Right renal cortex interstitium (tissue), 3 donors: ENCODE measurements around the gene PTCH1. TPM values are rescaled to one million over a fixed set of nuclear protein-coding genes. Genes with fewer than 3 reads are reported as not detected.
A peak's percentile ranks its signal among the peaks of the same experiment; 100 is the strongest.

Experiments used
- DNase-seq, 3 donors: peaks; one replicate each; pipeline ENCODE4 v3.0.0-alpha.2; 2013; ENCODE audit warnings: low read depth in 3 of 3, low spot score in 2 of 3
- polyA plus RNA-seq, 3 donors: library from polyadenylated mRNA; unstranded; fragments of 120-200 nt; gene quantifications; one replicate each; pipeline ENCODE4 v1.2.1, GENCODE V29; 2013; ENCODE audit not compliant: insufficient read length in 3 of 3

The PTCH1 gene
- polyA plus RNA-seq, 3 donors, result 26.0 to 28.3 (median 26.8) TPM

- DNase-seq, result no peak
These were observed 3.1 kb downstream of the PTCH1 start for GRCh38 chr9:95513711-95514110.

- DNase-seq, result no peak
These were observed 4.1 kb downstream of the PTCH1 start for GRCh38 chr9:95512709-95513095.

- DNase-seq, result no peak
These were observed 4.6 kb downstream of the PTCH1 start for GRCh38 chr9:95511952-95512708.

GRCh38 chr9:95511616-95511931, 5.2 kb downstream of the PTCH1 start:
- DNase-seq, result no peak

GRCh38 chr9:95510709-95511615, 5.8 kb downstream of the PTCH1 start:
- DNase-seq, result peak in 2 of 3 donors; percentile 88 to 89

- no peak for DNase-seq
These were observed 6.7 kb downstream of the PTCH1 start for GRCh38 chr9:95509851-95510708.

- DNase-seq, result peak in 1 of 3 donors; percentile 94
These were observed 7.6 kb downstream of the PTCH1 start for GRCh38 chr9:95508968-95509850.

GRCh38 chr9:95508242-95508967, 8.4 kb downstream of the PTCH1 start:
- DNase-seq, result no peak

GRCh38 chr9:95507464-95508241, 9.1 kb downstream of the PTCH1 start:
- no peak for DNase-seq

GRCh38 chr9:95506678-95507463, 9.9 kb downstream of the PTCH1 start:
- no peak for DNase-seq

GRCh38 chr9:95506428-95506677, 10.4 kb downstream of the PTCH1 start:
- DNase-seq, result no peak

GRCh38 chr9:95505717-95506427, 10.9 kb downstream of the PTCH1 start:
- no peak for DNase-seq

GRCh38 chr9:95505072-95505716, 11.6 kb downstream of the PTCH1 start:
- no peak for DNase-seq

- no peak for DNase-seq
These were observed 12.5 kb downstream of the PTCH1 start for GRCh38 chr9:95504053-95504963.

- no peak for DNase-seq
These were observed 13.4 kb downstream of the PTCH1 start for GRCh38 chr9:95503369-95503768.

- no peak for DNase-seq
These were observed 14.5 kb downstream of the PTCH1 start for GRCh38 chr9:95502248-95502647.
